HEK293 (cell line): ENCODE data around the gene KCNF1.

ENCODE experiments used
- CTCF ChIA-PET: fragments of 350-600 bp; formaldehyde crosslinking; extraction: SDS; loops from one replicate; lab custom pipeline; 2021; ENCODE audit warnings: antibody characterized with exemption; lab: Yijun Ruan, JAX
- POLR2A ChIA-PET: fragments of 300-600 bp; formaldehyde crosslinking; extraction: SDS; loops from one replicate; lab custom pipeline; 2020; ENCODE audit warnings: antibody characterized with exemption, inconsistent platforms; lab: Yijun Ruan, JAX
- H3K27ac ChIP-seq: fragments of 200-500 bp; sonication (Bioruptor generic); 2 replicates; pipeline ENCODE4 v1.5.1; 2014; ENCODE audit warnings: low read depth, low read length, control low read depth, inconsistent platforms; ENCODE audit errors: extremely low read depth
- H3K36me3 ChIP-seq, 2 experiments: fragments of 200-500 bp in 1 of 2; sonication (Bioruptor generic) in 1 of 2; 1 replicate in 1 of 2; 2 replicates in 1 of 2; pipeline ENCODE4 v1.5.1; 2014 to 2017; ENCODE audit warnings: inconsistent platforms in 2 of 2, low read length in 2 of 2; ENCODE audit not compliant: control insufficient read depth in 2 of 2, insufficient read depth in 1 of 2
- H3K4me1 ChIP-seq: fragments of 200-500 bp; sonication (Bioruptor generic); 2 replicates; pipeline ENCODE4 v1.5.1; 2014; ENCODE audit warnings: mild to moderate bottlenecking, low read length, inconsistent platforms; ENCODE audit not compliant: control insufficient read depth, insufficient read depth
- H3K4me3 ChIP-seq: 2 replicates; pipeline ENCODE4 v1.5.1; 2011; ENCODE audit warnings: low read depth, mild to moderate bottlenecking, control low read depth, low read length, moderate library complexity
- H3K9me3 ChIP-seq: fragments of 200-500 bp; sonication (Bioruptor generic); 2 replicates; pipeline ENCODE4 v1.5.1; 2014; ENCODE audit warnings: low read depth, low read length, inconsistent platforms; ENCODE audit not compliant: control insufficient read depth, insufficient read depth
- FEZF1 ChIP-seq: fragments of 450-650 bp; formaldehyde crosslinking; IDR thresholded peaks from 2 replicates; pipeline ENCODE4 v1.5.1; 2016; ENCODE audit warnings: missing biosample characterization, missing genetic modification characterization
- PRDM1 ChIP-seq: fragments of 450-650 bp; formaldehyde crosslinking; IDR thresholded peaks from 2 replicates; pipeline ENCODE4; 2016; ENCODE audit warnings: missing biosample characterization, missing genetic modification characterization
- PRDM4 ChIP-seq: fragments of 450-650 bp; formaldehyde crosslinking; IDR thresholded peaks from 2 replicates; pipeline ENCODE4 v1.5.1; 2017; ENCODE audit warnings: missing biosample characterization, missing genetic modification characterization
- SCRT1 ChIP-seq: fragments of 450-650 bp; formaldehyde crosslinking; IDR thresholded peaks from 2 replicates; pipeline ENCODE4 v1.5.1; 2016; ENCODE audit warnings: missing biosample characterization, missing genetic modification characterization, borderline replicate concordance
- ZBTB10 ChIP-seq: fragments of 450-650 bp; formaldehyde crosslinking; IDR thresholded peaks from 2 replicates; pipeline ENCODE4 v1.5.1; 2016; ENCODE audit warnings: missing biosample characterization, missing genetic modification characterization
- ZNF140 ChIP-seq: fragments of 450-650 bp; formaldehyde crosslinking; IDR thresholded peaks from 2 replicates; pipeline ENCODE4 v1.5.1; 2016; ENCODE audit warnings: missing biosample characterization, missing genetic modification characterization
- ZNF169 ChIP-seq: fragments of 450-650 bp; formaldehyde crosslinking; IDR thresholded peaks from 2 replicates; pipeline ENCODE4 v1.5.1; 2016; ENCODE audit warnings: missing biosample characterization, missing genetic modification characterization
- ZNF24 ChIP-seq: fragments of 450-650 bp; formaldehyde crosslinking; IDR thresholded peaks from 2 replicates; pipeline ENCODE4 v1.5.1; 2016; ENCODE audit warnings: missing biosample characterization, missing genetic modification characterization
- ZNF266 ChIP-seq: fragments of 450-650 bp; formaldehyde crosslinking; IDR thresholded peaks from 2 replicates; pipeline ENCODE4 v1.5.1; 2016; ENCODE audit warnings: missing biosample characterization, missing genetic modification characterization, low read depth
- ZNF488 ChIP-seq: fragments of 450-650 bp; formaldehyde crosslinking; IDR thresholded peaks from 2 replicates; pipeline ENCODE4 v1.5.1; 2016; ENCODE audit warnings: missing biosample characterization, missing genetic modification characterization
- ZNF658 ChIP-seq: fragments of 450-650 bp; formaldehyde crosslinking; IDR thresholded peaks from 2 replicates; pipeline ENCODE4; 2016; ENCODE audit warnings: missing biosample characterization, missing genetic modification characterization
- ZNF704 ChIP-seq: fragments of 450-650 bp; formaldehyde crosslinking; IDR thresholded peaks from 2 replicates; pipeline ENCODE4 v1.5.1; 2016; ENCODE audit warnings: missing biosample characterization, missing genetic modification characterization
- ZSCAN4 ChIP-seq: fragments of 450-650 bp; formaldehyde crosslinking; IDR thresholded peaks from 2 replicates; pipeline ENCODE4 v1.5.1; 2017; ENCODE audit warnings: missing biosample characterization, missing genetic modification characterization

KCNF1 gene

GRCh38 chr2:10903861-10904210 is 7.9 kb upstream of the KCNF1 start:
- H3K9me3 ChIP-seq = no peaks in the 10 kb centered on the region
- no peaks in the 10 kb centered on the region for H3K36me3 ChIP-seq
- TF ChIP-seq ZNF140 (tag by site-specific recombination) (no peak), PRDM1 (tag by site-specific recombination) (no peak), ZNF658 (tag by site-specific recombination) (no peak), FEZF1 (tag by site-specific recombination) (no peak), SCRT1 (tag by site-specific recombination) (no peak), ZSCAN4 (tag by site-specific recombination) (no peak), ZNF266 (tag by site-specific recombination) (no peak), PRDM4 (tag by site-specific recombination) (no peak), ZBTB10 (tag by site-specific recombination) (no peak), ZNF488 (no peak), ZNF24 (tag by site-specific recombination) (no peak), ZNF704 (tag by site-specific recombination) (no peak)
- ChIA-PET POLR2A (no interaction called here), CTCF (interaction anchor here (0.6 to 1.2 kb wide), 4 partner anchors 12 to 71 kb away, joined by 3 to 5 read pairs (median 4); no protein-coding TSS in a partner anchor)
- no peaks in the 10 kb centered on the region for H3K4me1 ChIP-seq
- no peak overlapping the region for H3K27ac ChIP-seq
- no peak overlapping the region for H3K4me3 ChIP-seq

GRCh38 chr2:10904455-10904854 is 7.3 kb upstream of the KCNF1 start:
- ChIA-PET POLR2A (no interaction called here), CTCF (interaction anchor here (0.6 to 1.2 kb wide), 4 partner anchors 11 to 72 kb away, joined by 3 to 5 read pairs (median 4); no protein-coding TSS in a partner anchor)
- no peaks in the 10 kb centered on the region for H3K4me1 ChIP-seq
- TF ChIP-seq ZNF169 (tag by site-specific recombination) = no peak
- no peak overlapping the region for H3K27ac ChIP-seq
- H3K9me3 ChIP-seq = no peaks in the 10 kb centered on the region
- no peak overlapping the region for H3K4me3 ChIP-seq
- H3K36me3 ChIP-seq = no peaks in the 10 kb centered on the region
